K562 (cell line): ENCODE data around the gene TSSK1B. TPM values are rescaled to one million over a fixed set of nuclear protein-coding genes. Genes with fewer than 3 reads are reported as not detected.

ENCODE experiments used
- ATAC-seq: fragments of 200-7000 bp; cut with Tn5 transposase; 3 replicates; pipeline ENCODE4 v1.9.1; 2020; ENCODE audit warnings: moderate library complexity
- BruUV-seq: library from RNA; stranded (reverse); fragments of 400-500 nt; replicated peaks from 2 replicates; lab custom pipeline; 2021; lab: Mats Ljungman, UMichigan
- CTCF ChIA-PET: fragments of 300-600 bp; formaldehyde crosslinking; extraction: SDS; loops from one replicate; lab custom pipeline; 2021; ENCODE audit warnings: low intra/inter-chr PET ratio; lab: Yijun Ruan, JAX
- POLR2A ChIA-PET: fragments of 300-600, 350-650 bp; sonication (Branson Sonifier 250); formaldehyde crosslinking; extraction: SDS; loops from one replicate; lab custom pipeline; 2021; ENCODE audit warnings: antibody characterized with exemption, inconsistent platforms; lab: Yijun Ruan, JAX
- DNase-seq, 4 experiments: peaks; one replicate each; pipeline versions ENCODE4 v3.0.0 to v3.0.0-alpha.2; 2011 to 2018; ENCODE audit warnings: low spot score in 3 of 4, mixed read lengths in 3 of 4; ENCODE audit errors: extremely low read depth in 1 of 4
- FAIRE-seq: peaks from 2 replicates; lab custom pipeline; 2011; peaks lifted over from hg19 to GRCh38; lab: Jason Lieb, UNC
- H2AFZ ChIP-seq: 2 replicates; pipeline ENCODE4 v1.6.0; 2011; ENCODE audit warnings: low read depth, low read length, control low read depth, inconsistent platforms
- H3K27ac ChIP-seq: fragments of 200-600 bp; 3 replicates; pipeline ENCODE4 v1.8.0; 2011; ENCODE audit warnings: low read depth, mild to moderate bottlenecking, control low read depth, inconsistent platforms, low read length, moderate library complexity, mixed read lengths; ENCODE audit errors: extremely low read depth
- H3K27me3 ChIP-seq, 2 experiments: fragments of 300-600 bp in 1 of 2; 2 replicates in 1 of 2; 3 replicates in 1 of 2; pipeline versions ENCODE4 v1.6.0 to v1.8.0; 2011; ENCODE audit warnings: inconsistent platforms in 2 of 2, low read length in 2 of 2, mild to moderate bottlenecking in 1 of 2, mixed read lengths in 1 of 2, moderate library complexity in 1 of 2; ENCODE audit not compliant: control insufficient read depth in 2 of 2, insufficient read depth in 2 of 2
- H3K36me3 ChIP-seq: fragments of 300-600 bp; 3 replicates; pipeline ENCODE4 v1.8.0; 2011; ENCODE audit warnings: mild to moderate bottlenecking, low read length, inconsistent platforms; ENCODE audit not compliant: control insufficient read depth, insufficient read depth
- H3K4me1 ChIP-seq, 2 experiments: fragments of 200-600 bp in 1 of 2; replicated peaks in 1 of 2; 2 replicates in 1 of 2; 3 replicates in 1 of 2; pipeline versions ENCODE4 v1.5.1 to v1.8.0; 2011; ENCODE audit warnings: inconsistent platforms in 2 of 2, low read length in 2 of 2, mild to moderate bottlenecking in 1 of 2, mixed read lengths in 1 of 2, moderate library complexity in 1 of 2; ENCODE audit not compliant: control insufficient read depth in 2 of 2, insufficient read depth in 2 of 2
- H3K4me2 ChIP-seq: 2 replicates; pipeline ENCODE4 v1.6.1; 2011; ENCODE audit warnings: low read length, control low read depth, inconsistent platforms, mixed read lengths; ENCODE audit not compliant: insufficient read depth
- H3K4me3 ChIP-seq: fragments of 200-600 bp; sonication (generic), shearing (Covaris generic); 2 replicates; pipeline ENCODE4 v1.5.1; 2016; ENCODE audit warnings: control low read depth, inconsistent platforms
- H3K79me2 ChIP-seq: fragments of 200-600 bp; 3 replicates; pipeline ENCODE4 v1.8.0; 2011; ENCODE audit warnings: low read length, inconsistent platforms; ENCODE audit not compliant: control insufficient read depth, insufficient read depth
- H3K9ac ChIP-seq, 2 experiments: 2 replicates each; pipeline versions ENCODE4 v1.6.0 to v1.6.1; 2011; ENCODE audit warnings: low read depth in 2 of 2, low read length in 2 of 2, control low read depth in 1 of 2, inconsistent platforms in 1 of 2, mild to moderate bottlenecking in 1 of 2, mixed read lengths in 1 of 2; ENCODE audit not compliant: insufficient read depth in 1 of 2
- H3K9me1 ChIP-seq: one replicate; pipeline ENCODE4 v1.6.0; 2011; ENCODE audit warnings: inconsistent platforms, mild to moderate bottlenecking, low read length, moderate library complexity; ENCODE audit not compliant: control insufficient read depth, insufficient read depth
- H3K9me3 ChIP-seq: replicated peaks from 2 replicates; pipeline ENCODE4 v1.5.1; 2011; ENCODE audit warnings: low read depth, low read length, inconsistent platforms; ENCODE audit not compliant: control insufficient read depth, insufficient read depth
- H4K20me1 ChIP-seq: replicated peaks from 2 replicates; pipeline ENCODE4 v1.6.1; 2011; ENCODE audit warnings: low read length, inconsistent platforms, mixed read lengths; ENCODE audit not compliant: control insufficient read depth, insufficient read depth
- EP400 ChIP-seq: fragments of 450-650 bp; IDR thresholded peaks from 2 replicates; pipeline ENCODE4 v1.6.1; 2017; ENCODE audit warnings: antibody characterized with exemption, mild to moderate bottlenecking, moderate library complexity
- GATA2 ChIP-seq: sonication (generic); formaldehyde crosslinking; IDR thresholded peaks from 2 replicates; pipeline ENCODE4 v1.4.0; 2020; ENCODE audit warnings: mild to moderate bottlenecking, missing genetic modification reagents
- HLTF ChIP-seq: fragments of 450-650 bp; IDR thresholded peaks from 2 replicates; pipeline ENCODE4 v1.6.1; 2016
- HNRNPUL1 ChIP-seq: fragments of 200-400 bp; formaldehyde crosslinking; IDR thresholded peaks from 2 replicates; pipeline ENCODE4 v1.6.1; 2017; ENCODE audit warnings: low read length
- NR2F6 ChIP-seq: fragments of 450-650 bp; formaldehyde crosslinking; IDR thresholded peaks from 2 replicates; pipeline ENCODE4 v1.4.0; 2020; ENCODE audit warnings: mild to moderate bottlenecking
- NR3C1 ChIP-seq: sonication (generic); formaldehyde crosslinking; IDR thresholded peaks from 2 replicates; pipeline ENCODE4 v1.8.1; 2022; ENCODE audit warnings: missing genetic modification reagents
- PHB ChIP-seq: fragments of 250-450 bp; sonication (Bioruptor Pico); IDR thresholded peaks from 2 replicates; pipeline ENCODE4 v1.5.0; 2021
- RNF2 ChIP-seq: sonication (generic); IDR thresholded peaks from 2 replicates; pipeline ENCODE4 v1.6.1; 2016
- STAG1 ChIP-seq: sonication (generic); formaldehyde crosslinking; IDR thresholded peaks from 2 replicates; pipeline ENCODE4 v1.5.0; 2020; ENCODE audit warnings: missing genetic modification reagents, borderline replicate concordance
- YY1 ChIP-seq, 3 experiments: IDR thresholded peaks; 2 replicates each; pipeline ENCODE4 v1.6.1; 2011; ENCODE audit warnings: low read length in 2 of 3, mild to moderate bottlenecking in 2 of 3, moderate library complexity in 2 of 3, borderline replicate concordance in 1 of 3, control low read depth in 1 of 3, low read depth in 1 of 3; ENCODE audit not compliant: insufficient read depth in 3 of 3, insufficient replicate concordance in 2 of 3, control insufficient read depth in 1 of 3, insufficient read length in 1 of 3; ENCODE audit errors: extremely low read depth in 1 of 3
- ZFX ChIP-seq: sonication (generic); formaldehyde crosslinking; IDR thresholded peaks from 2 replicates; pipeline ENCODE4 v1.8.0; 2022; ENCODE audit warnings: mild to moderate bottlenecking, missing genetic modification reagents, moderate library complexity
- ZNF133 ChIP-seq: fragments of 250-450 bp; sonication (Bioruptor Pico); IDR thresholded peaks from 2 replicates; pipeline ENCODE4 v1.4.0; 2020; ENCODE audit warnings: mild to moderate bottlenecking
- ZNF79 ChIP-seq: fragments of 250-450 bp; sonication (Bioruptor Pico); IDR thresholded peaks from 2 replicates; pipeline ENCODE4 v1.4.0; 2020; ENCODE audit warnings: low read depth, mild to moderate bottlenecking, moderate library complexity
- WGBS: fragments of 100-300 bp; shearing (Covaris generic); methylation state at CpG from one replicate; pipeline ENCODE4 v1.1.6; 2016; ENCODE audit warnings: low coverage, mixed read lengths; ENCODE audit not compliant: insufficient coverage; ENCODE audit errors: missing lambda C conversion rate; 5-methylcytosine and 5-hydroxymethylcytosine counted together
- in situ Hi-C: fragments of 300-500 bp; cut with MboI; formaldehyde crosslinking; loops from 4 replicates; pipeline ENCODE4 v1.15.0; 2018; ENCODE audit warnings: inconsistent platforms, mixed read lengths
- intact Hi-C: fragments of 100-400 bp; cut with micrococcal nuclease; formaldehyde crosslinking; loops from 2 replicates; pipeline ENCODE4 v1.14.2; 2022
- polyA plus RNA-seq, 8 experiments: library from polyadenylated mRNA; depleted of rRNA in 4 of 8; stranded (reverse) in 5 of 8; unstranded in 3 of 8; fragments of >200 nt; fragmentation: Nextera tagmentation in 2 of 8; fragmentation: Illumina TruSeq in 1 of 8; extraction: Ambion mirVana in 2 of 8; extraction: Trizol in 1 of 8; gene quantifications; 2 replicates each; pipeline versions ENCODE4 v1.2.1 to v1.2.3, GENCODE V29; 2011 to 2014; ENCODE audit warnings: inconsistent platforms in 1 of 8, missing spikeins in 1 of 8
- total RNA-seq, 7 experiments: library from RNA; depleted of rRNA in 6 of 7; stranded (reverse); fragments of >200 nt in 6 of 7; fragmentation: Illumina TruSeq in 2 of 7; extraction: Trizol in 2 of 7; gene quantifications; 2 replicates each; pipeline versions ENCODE4 v1.2.1 to v1.2.3, GENCODE V29; 2011 to 2021; ENCODE audit warnings: low replicate concordance in 1 of 7
- TF ChIP-seq, protein P1 (sequence below): fragments of 450-650 bp; IDR thresholded peaks from 2 replicates; pipeline ENCODE4 v1.6.1; 2016; ENCODE audit warnings: borderline replicate concordance
- TF ChIP-seq, protein P2 (sequence below): fragments of 450-650 bp; IDR thresholded peaks from 2 replicates; pipeline ENCODE4 v1.6.1; 2017; ENCODE audit warnings: antibody characterized with exemption
- TF ChIP-seq, protein P3 (sequence below): sonication (generic); formaldehyde crosslinking; IDR thresholded peaks from 2 replicates; pipeline ENCODE4 v1.8.0; 2022; ENCODE audit warnings: mild to moderate bottlenecking, missing genetic modification reagents
- TF ChIP-seq, protein P4 (sequence below): fragments of 200-400 bp; formaldehyde crosslinking; IDR thresholded peaks from 2 replicates; pipeline ENCODE4 v1.6.1; 2017; ENCODE audit warnings: mild to moderate bottlenecking, low read depth, low read length, moderate library complexity

TSSK1B gene
- total and polyA plus RNA-seq, 9 of the 15 experiments (the other 6 are each of a cell fraction or from before 2014, with no cell fraction given) = not detected

DNA sequence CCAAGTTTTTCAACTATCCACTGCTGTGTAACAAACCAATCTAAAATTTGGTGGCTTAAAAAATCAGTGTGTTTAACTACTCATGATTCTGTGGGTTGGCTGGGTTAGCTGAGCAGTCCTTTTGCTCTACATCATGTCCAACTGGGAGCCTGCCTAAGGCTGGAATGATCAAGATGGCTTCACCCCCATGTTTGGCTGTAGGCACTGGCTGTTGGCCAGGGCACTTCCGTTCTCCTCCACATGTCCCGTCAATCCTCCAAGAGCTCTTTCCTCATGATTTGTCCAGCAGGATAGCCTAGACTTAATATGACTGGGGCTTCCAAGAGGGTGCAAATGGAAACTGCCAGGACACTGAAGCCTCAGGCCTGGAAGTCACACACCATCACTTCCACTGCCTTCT, 17.0 kb upstream of the TSSK1B start:
- FAIRE-seq (no peak), DNase-seq (no peak), ATAC-seq (no peak)
- WGBS = 0% methylated on average over 2 of the region's 2 CpGs
- Histone ChIP-seq H3K4me2 (no peak overlapping the region), H3K36me3 (no peaks in the 10 kb centered on the region), H3K79me2 (no peaks in the 10 kb centered on the region), H3K4me1 (no peaks in the 10 kb centered on the region), H4K20me1 (no peaks in the 10 kb centered on the region), H3K9ac (no peak overlapping the region), H3K4me3 (no peak overlapping the region), H3K27ac (no peak overlapping the region), H3K9me1 (no peaks in the 10 kb centered on the region), H3K27me3 (peaks cover 0 to 15% of the 10 kb centered on the region in 2 experiments; a peak in 3 of 5 replicates), H3K9me3 (no peaks in the 10 kb centered on the region), H2AFZ (no peak overlapping the region)
- ChIA-PET CTCF (no interaction called here), POLR2A (no interaction called here)
- TF ChIP-seq YY1 (IDR thresholded peaks at IDR 0.05; ENCODE audit: borderline replicate concordance in 1 of 3, control insufficient read depth in 1 of 3, extremely low read depth in 1 of 3, insufficient read depth in 3 of 3, insufficient read length in 1 of 3, insufficient replicate concordance in 2 of 3, low read depth in 1 of 3, low read length in 2 of 3) (no peak), STAG1 (no peak), ZNF79 (no peak), HNRNPUL1 (no peak), HLTF (no peak), PHB (CRISPR knock-in tag) (no peak), EP400 (no peak), ZFX (CRISPR knock-in tag) (no peak), NR2F6 (CRISPR knock-in tag) (no peak), RNF2 (no peak), GATA2 (CRISPR knock-in tag) (no peak), NR3C1 (no peak), ZNF133 (no peak)
- TF ChIP-seq, protein P1, sequence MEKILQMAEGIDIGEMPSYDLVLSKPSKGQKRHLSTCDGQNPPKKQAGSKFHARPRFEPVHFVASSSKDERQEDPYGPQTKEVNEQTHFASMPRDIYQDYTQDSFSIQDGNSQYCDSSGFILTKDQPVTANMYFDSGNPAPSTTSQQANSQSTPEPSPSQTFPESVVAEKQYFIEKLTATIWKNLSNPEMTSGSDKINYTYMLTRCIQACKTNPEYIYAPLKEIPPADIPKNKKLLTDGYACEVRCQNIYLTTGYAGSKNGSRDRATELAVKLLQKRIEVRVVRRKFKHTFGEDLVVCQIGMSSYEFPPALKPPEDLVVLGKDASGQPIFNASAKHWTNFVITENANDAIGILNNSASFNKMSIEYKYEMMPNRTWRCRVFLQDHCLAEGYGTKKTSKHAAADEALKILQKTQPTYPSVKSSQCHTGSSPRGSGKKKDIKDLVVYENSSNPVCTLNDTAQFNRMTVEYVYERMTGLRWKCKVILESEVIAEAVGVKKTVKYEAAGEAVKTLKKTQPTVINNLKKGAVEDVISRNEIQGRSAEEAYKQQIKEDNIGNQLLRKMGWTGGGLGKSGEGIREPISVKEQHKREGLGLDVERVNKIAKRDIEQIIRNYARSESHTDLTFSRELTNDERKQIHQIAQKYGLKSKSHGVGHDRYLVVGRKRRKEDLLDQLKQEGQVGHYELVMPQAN = no peak
- TF ChIP-seq, protein P2, sequence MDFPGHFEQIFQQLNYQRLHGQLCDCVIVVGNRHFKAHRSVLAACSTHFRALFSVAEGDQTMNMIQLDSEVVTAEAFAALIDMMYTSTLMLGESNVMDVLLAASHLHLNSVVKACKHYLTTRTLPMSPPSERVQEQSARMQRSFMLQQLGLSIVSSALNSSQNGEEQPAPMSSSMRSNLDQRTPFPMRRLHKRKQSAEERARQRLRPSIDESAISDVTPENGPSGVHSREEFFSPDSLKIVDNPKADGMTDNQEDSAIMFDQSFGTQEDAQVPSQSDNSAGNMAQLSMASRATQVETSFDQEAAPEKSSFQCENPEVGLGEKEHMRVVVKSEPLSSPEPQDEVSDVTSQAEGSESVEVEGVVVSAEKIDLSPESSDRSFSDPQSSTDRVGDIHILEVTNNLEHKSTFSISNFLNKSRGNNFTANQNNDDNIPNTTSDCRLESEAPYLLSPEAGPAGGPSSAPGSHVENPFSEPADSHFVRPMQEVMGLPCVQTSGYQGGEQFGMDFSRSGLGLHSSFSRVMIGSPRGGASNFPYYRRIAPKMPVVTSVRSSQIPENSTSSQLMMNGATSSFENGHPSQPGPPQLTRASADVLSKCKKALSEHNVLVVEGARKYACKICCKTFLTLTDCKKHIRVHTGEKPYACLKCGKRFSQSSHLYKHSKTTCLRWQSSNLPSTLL = no peak
- TF ChIP-seq, protein P3, sequence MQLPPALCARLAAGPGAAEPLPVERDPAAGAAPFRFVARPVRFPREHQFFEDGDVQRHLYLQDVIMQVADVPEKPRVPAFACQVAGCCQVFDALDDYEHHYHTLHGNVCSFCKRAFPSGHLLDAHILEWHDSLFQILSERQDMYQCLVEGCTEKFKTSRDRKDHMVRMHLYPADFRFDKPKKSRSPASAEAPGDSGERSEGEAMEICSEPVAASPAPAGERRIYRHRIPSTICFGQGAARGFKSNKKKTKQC (CRISPR knock-in tag) = no peak
- TF ChIP-seq, protein P4, sequence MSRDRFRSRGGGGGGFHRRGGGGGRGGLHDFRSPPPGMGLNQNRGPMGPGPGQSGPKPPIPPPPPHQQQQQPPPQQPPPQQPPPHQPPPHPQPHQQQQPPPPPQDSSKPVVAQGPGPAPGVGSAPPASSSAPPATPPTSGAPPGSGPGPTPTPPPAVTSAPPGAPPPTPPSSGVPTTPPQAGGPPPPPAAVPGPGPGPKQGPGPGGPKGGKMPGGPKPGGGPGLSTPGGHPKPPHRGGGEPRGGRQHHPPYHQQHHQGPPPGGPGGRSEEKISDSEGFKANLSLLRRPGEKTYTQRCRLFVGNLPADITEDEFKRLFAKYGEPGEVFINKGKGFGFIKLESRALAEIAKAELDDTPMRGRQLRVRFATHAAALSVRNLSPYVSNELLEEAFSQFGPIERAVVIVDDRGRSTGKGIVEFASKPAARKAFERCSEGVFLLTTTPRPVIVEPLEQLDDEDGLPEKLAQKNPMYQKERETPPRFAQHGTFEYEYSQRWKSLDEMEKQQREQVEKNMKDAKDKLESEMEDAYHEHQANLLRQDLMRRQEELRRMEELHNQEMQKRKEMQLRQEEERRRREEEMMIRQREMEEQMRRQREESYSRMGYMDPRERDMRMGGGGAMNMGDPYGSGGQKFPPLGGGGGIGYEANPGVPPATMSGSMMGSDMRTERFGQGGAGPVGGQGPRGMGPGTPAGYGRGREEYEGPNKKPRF = no peak
- no TSS peak for BruUV-seq
- in situ Hi-C loops (no loop called here), intact Hi-C loops (no loop called here)
